GM12874 (cell line): ENCODE measurements around the gene PAGR1.

Source experiments
- TF ChIP-seq, protein P1 (sequence below): IDR thresholded peaks from 2 replicates; pipeline ENCODE4 v1.5.1; 2011; ENCODE audit warnings: low read depth, mild to moderate bottlenecking, control low read depth, low read length, moderate library complexity; ENCODE audit not compliant: insufficient read depth

The PAGR1 gene

DNA sequence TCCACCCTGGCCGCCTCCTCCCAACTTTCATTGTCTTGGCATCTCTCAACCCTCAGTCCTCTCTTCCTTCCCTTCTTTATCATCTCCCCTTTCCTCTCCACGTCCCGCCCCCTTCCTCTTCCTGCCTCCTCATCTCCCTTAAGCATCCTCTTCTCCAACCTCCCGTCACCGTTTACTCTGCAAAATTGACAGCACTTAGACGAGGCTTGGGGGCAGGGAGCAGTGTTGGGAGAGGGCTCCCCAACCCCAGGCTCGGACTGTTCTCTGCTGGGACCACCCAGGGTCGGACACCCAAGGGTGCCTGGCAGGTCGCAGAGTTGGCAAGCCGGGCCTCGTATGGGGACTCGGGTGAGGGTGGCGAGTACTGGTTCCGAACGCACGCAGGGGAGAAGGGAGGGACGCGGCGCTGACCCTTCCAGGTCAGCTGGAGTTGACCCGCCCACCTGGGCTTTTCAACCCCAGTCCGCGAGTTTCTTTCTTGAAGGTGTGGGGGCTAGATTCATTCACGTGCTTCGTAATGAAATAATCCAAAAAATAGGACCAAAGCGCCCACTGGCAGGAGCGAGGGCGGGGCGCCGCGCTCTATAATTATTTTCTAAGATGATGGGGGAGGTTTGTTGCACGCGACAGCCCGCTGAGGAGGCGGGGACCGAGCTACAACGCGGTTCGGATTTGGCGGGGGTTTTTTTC lies 775 bp upstream of the PAGR1 start:
- TF ChIP-seq, protein P1, sequence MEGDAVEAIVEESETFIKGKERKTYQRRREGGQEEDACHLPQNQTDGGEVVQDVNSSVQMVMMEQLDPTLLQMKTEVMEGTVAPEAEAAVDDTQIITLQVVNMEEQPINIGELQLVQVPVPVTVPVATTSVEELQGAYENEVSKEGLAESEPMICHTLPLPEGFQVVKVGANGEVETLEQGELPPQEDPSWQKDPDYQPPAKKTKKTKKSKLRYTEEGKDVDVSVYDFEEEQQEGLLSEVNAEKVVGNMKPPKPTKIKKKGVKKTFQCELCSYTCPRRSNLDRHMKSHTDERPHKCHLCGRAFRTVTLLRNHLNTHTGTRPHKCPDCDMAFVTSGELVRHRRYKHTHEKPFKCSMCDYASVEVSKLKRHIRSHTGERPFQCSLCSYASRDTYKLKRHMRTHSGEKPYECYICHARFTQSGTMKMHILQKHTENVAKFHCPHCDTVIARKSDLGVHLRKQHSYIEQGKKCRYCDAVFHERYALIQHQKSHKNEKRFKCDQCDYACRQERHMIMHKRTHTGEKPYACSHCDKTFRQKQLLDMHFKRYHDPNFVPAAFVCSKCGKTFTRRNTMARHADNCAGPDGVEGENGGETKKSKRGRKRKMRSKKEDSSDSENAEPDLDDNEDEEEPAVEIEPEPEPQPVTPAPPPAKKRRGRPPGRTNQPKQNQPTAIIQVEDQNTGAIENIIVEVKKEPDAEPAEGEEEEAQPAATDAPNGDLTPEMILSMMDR, result no peak

- TF ChIP-seq, protein P1, result peak; percentile 33
These were observed 916 bp downstream of the PAGR1 start for GRCh38 chr16:29816694-29817441.

DNA sequence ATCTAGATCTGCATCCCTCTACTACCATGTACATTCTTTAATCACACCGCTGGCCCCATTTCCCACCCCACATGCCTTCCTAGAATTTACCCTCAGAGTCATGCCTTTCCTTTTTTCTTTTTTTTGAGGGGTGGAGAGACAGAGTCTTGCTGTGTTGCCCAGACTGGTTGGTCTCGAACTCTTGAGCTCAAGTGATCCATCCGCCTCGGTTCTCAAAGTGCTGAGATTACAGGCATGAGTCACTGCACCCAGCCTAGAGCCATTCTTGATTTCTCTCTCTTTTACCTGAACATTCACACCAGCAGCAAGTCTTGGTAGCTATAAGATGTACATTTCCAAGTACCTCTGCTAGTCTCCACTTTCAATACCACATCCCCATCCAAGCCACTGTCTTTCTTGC lies 2.1 kb downstream of the PAGR1 start:
- TF ChIP-seq, protein P1, result no peak

DNA sequence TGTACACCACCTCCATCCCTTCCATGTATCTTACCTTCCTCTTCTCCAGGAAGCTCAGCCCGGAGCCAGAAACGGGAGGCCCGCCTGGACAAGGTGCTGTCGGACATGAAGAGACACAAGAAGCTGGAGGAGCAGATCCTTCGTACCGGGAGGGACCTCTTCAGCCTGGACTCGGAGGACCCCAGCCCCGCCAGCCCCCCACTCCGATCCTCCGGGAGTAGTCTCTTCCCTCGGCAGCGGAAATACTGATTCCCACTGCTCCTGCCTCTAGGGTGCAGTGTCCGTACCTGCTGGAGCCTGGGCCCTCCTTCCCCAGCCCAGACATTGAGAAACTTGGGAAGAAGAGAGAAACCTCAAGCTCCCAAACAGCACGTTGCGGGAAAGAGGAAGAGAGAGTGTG lies 3.6 kb downstream of the PAGR1 start:
- TF ChIP-seq, protein P1, result no peak

GRCh38 chr16:29820271-29820701 lies 4.3 kb downstream of the PAGR1 start, which contains the start of gene MVP:
MVP (plus strand) TSS chr16:29820462; CDS start chr16:29830550, 10,088 bp downstream.
- TF ChIP-seq, protein P1, result no peak

GRCh38 chr16:29820730-29821642 lies 5.0 kb downstream of the PAGR1 start:
- TF ChIP-seq, protein P1, result no peak
